GM21576 (cell line): ENCODE results near the gene CTNNA3.
"Not testable (repeated sequence)": the region's sequence is repeated elsewhere in the genome, so short reads cannot be mapped to it uniquely, and the experiment has no call there.

ENCODE experiments used
- ATAC-seq: cut with Tn5 transposase; IDR thresholded peaks from one replicate; pipeline ENCODE4 v1.9.1; 2021; ENCODE audit warnings: mild to moderate bottlenecking, moderate library complexity; ENCODE audit not compliant: unreplicated experiment

Gene CTNNA3

GRCh38 chr10:66350622-66351399 is 1345.2 kb downstream of the CTNNA3 start:
- no peak for ATAC-seq

- no peak for ATAC-seq
Observed at GRCh38 chr10:66349726-66350125, 1346.3 kb downstream of the CTNNA3 start.

GRCh38 chr10:66349076-66349475 is 1346.9 kb downstream of the CTNNA3 start:
- no peak for ATAC-seq

- no peak for ATAC-seq
Observed at GRCh38 chr10:66337211-66337610, 1358.8 kb downstream of the CTNNA3 start.

- no peak for ATAC-seq
Observed at GRCh38 chr10:66336791-66337190, 1359.2 kb downstream of the CTNNA3 start.

- ATAC-seq, result not testable (repeated sequence)
Observed at GRCh38 chr10:66335753-66336152, 1360.2 kb downstream of the CTNNA3 start.

- no peak for ATAC-seq
Observed at GRCh38 chr10:66329147-66329546, 1366.8 kb downstream of the CTNNA3 start.

- no peak for ATAC-seq
Observed at GRCh38 chr10:66326876-66327275, 1369.1 kb downstream of the CTNNA3 start.

- no peak for ATAC-seq
Observed at GRCh38 chr10:66322777-66323176, 1373.2 kb downstream of the CTNNA3 start.

- ATAC-seq, result no peak
Observed at GRCh38 chr10:66321723-66322665, 1374.0 kb downstream of the CTNNA3 start.

GRCh38 chr10:66318761-66319160 is 1377.2 kb downstream of the CTNNA3 start:
- ATAC-seq, result no peak

- ATAC-seq, result no peak
Observed at GRCh38 chr10:66307826-66308225, 1388.2 kb downstream of the CTNNA3 start.

- no peak for ATAC-seq
Observed at GRCh38 chr10:66301078-66301477, 1394.9 kb downstream of the CTNNA3 start.

GRCh38 chr10:66295602-66296001 is 1400.4 kb downstream of the CTNNA3 start:
- ATAC-seq, result no peak

- no peak for ATAC-seq
Observed at GRCh38 chr10:66294538-66294937, 1401.5 kb downstream of the CTNNA3 start.

- no peak for ATAC-seq
Observed at GRCh38 chr10:66292922-66293321, 1403.1 kb downstream of the CTNNA3 start.

GRCh38 chr10:66292456-66292855 is 1403.5 kb downstream of the CTNNA3 start:
- ATAC-seq, result no peak

- no peak for ATAC-seq
Observed at GRCh38 chr10:66291133-66291532, 1404.9 kb downstream of the CTNNA3 start.

GRCh38 chr10:66284621-66285020 is 1411.4 kb downstream of the CTNNA3 start:
- ATAC-seq, result no peak

- ATAC-seq, result no peak
Observed at GRCh38 chr10:66283874-66284464, 1412.0 kb downstream of the CTNNA3 start.

GRCh38 chr10:66283064-66283463 is 1412.9 kb downstream of the CTNNA3 start:
- no peak for ATAC-seq
